ENCODE data around the gene PIK3CG. TPM values are rescaled to one million over a fixed set of nuclear protein-coding genes. Genes with fewer than 3 reads are reported as not detected.
"Not testable (repeated sequence)": the region's sequence is repeated elsewhere in the genome, so short reads cannot be mapped to it uniquely, and the experiment has no call there.

Gene PIK3CG
- total RNA-seq, 1 donor from 2014 or later = not detected

- Mint-ChIP-seq H3K27me3 (peaks cover 8% of the 10 kb centered on the region), H3K36me3 (ENCODE audit: insufficient read depth) (no peaks in the 10 kb centered on the region), H3K4me3 (ENCODE audit: low read depth) (no peak overlapping the region), H3K27ac (no peak overlapping the region), H3K9me3 (ENCODE audit: low read depth) (no peaks in the 10 kb centered on the region), H3K4me1 (ENCODE audit: low read depth) (no peaks in the 10 kb centered on the region)
- DNase-seq (ENCODE audit: low spot score, unreplicated experiment) = no peak
- no peak for TF ChIP-seq CTCF (IDR thresholded peaks at IDR 0.05; ENCODE audit: unreplicated experiment)
Observed at GRCh38 chr7:106915873-106916272, 50.8 kb downstream of the PIK3CG start.

- H3K27me3 Mint-ChIP-seq = peaks cover 8% of the 10 kb centered on the region
- H3K4me3 Mint-ChIP-seq (ENCODE audit: low read depth) = no peak overlapping the region
- peaks cover under 1% of the 10 kb centered on the region for H3K9me3 Mint-ChIP-seq (ENCODE audit: low read depth)
- H3K36me3 Mint-ChIP-seq (ENCODE audit: insufficient read depth) = no peaks in the 10 kb centered on the region
- no peaks in the 10 kb centered on the region for H3K4me1 Mint-ChIP-seq (ENCODE audit: low read depth)
- no peak overlapping the region for H3K27ac Mint-ChIP-seq
- no peak for DNase-seq (ENCODE audit: low spot score, unreplicated experiment)
- no peak for TF ChIP-seq CTCF (IDR thresholded peaks at IDR 0.05; ENCODE audit: unreplicated experiment)
Observed at GRCh38 chr7:106916679-106917078, 51.6 kb downstream of the PIK3CG start.

- peaks cover 3% of the 10 kb centered on the region for H3K27me3 Mint-ChIP-seq
- H3K9me3 Mint-ChIP-seq (ENCODE audit: low read depth) = peaks cover 9% of the 10 kb centered on the region
- TF ChIP-seq CTCF (IDR thresholded peaks at IDR 0.05; ENCODE audit: unreplicated experiment) = no peak
- no peak overlapping the region for H3K4me3 Mint-ChIP-seq (ENCODE audit: low read depth)
- no peak for DNase-seq (ENCODE audit: low spot score, unreplicated experiment)
- H3K27ac Mint-ChIP-seq = no peak overlapping the region
- H3K36me3 Mint-ChIP-seq (ENCODE audit: insufficient read depth) = no peaks in the 10 kb centered on the region
- no peaks in the 10 kb centered on the region for H3K4me1 Mint-ChIP-seq (ENCODE audit: low read depth)
Observed at GRCh38 chr7:106918991-106919390, 53.9 kb downstream of the PIK3CG start.

GRCh38 chr7:106924468-106924867 is 59.4 kb downstream of the PIK3CG start:
- not testable (repeated sequence) for DNase-seq (ENCODE audit: low spot score, unreplicated experiment); H3K4me1 Mint-ChIP-seq (ENCODE audit: low read depth); H3K4me3 Mint-ChIP-seq (ENCODE audit: low read depth); H3K36me3 Mint-ChIP-seq (ENCODE audit: insufficient read depth); H3K27me3 Mint-ChIP-seq; H3K27ac Mint-ChIP-seq
- peaks cover 12% of the 10 kb centered on the region for H3K9me3 Mint-ChIP-seq (ENCODE audit: low read depth)

GRCh38 chr7:106926892-106927291 is 61.8 kb downstream of the PIK3CG start:
- H3K4me1 Mint-ChIP-seq (ENCODE audit: low read depth) = no peaks in the 10 kb centered on the region
- peaks cover 3% of the 10 kb centered on the region for H3K27me3 Mint-ChIP-seq
- no peak overlapping the region for H3K27ac Mint-ChIP-seq
- no peak overlapping the region for H3K4me3 Mint-ChIP-seq (ENCODE audit: low read depth)
- H3K9me3 Mint-ChIP-seq (ENCODE audit: low read depth) = peaks cover 9% of the 10 kb centered on the region
- no peak for TF ChIP-seq CTCF (IDR thresholded peaks at IDR 0.05; ENCODE audit: unreplicated experiment)
- no peaks in the 10 kb centered on the region for H3K36me3 Mint-ChIP-seq (ENCODE audit: insufficient read depth)
- DNase-seq (ENCODE audit: low spot score, unreplicated experiment) = no peak

GRCh38 chr7:106927536-106927935 is 62.5 kb downstream of the PIK3CG start:
- no peak for DNase-seq (ENCODE audit: low spot score, unreplicated experiment)
- no peaks in the 10 kb centered on the region for H3K36me3 Mint-ChIP-seq (ENCODE audit: insufficient read depth)
- H3K4me1 Mint-ChIP-seq (ENCODE audit: low read depth) = peaks cover 5% of the 10 kb centered on the region
- peaks cover 6% of the 10 kb centered on the region for H3K9me3 Mint-ChIP-seq (ENCODE audit: low read depth)
- no peak overlapping the region for H3K4me3 Mint-ChIP-seq (ENCODE audit: low read depth)
- H3K27ac Mint-ChIP-seq = no peak overlapping the region
- TF ChIP-seq CTCF (IDR thresholded peaks at IDR 0.05; ENCODE audit: unreplicated experiment) = no peak
- H3K27me3 Mint-ChIP-seq = peaks cover 3% of the 10 kb centered on the region

GRCh38 chr7:106929616-106930015 is 64.5 kb downstream of the PIK3CG start:
- not testable (repeated sequence) for DNase-seq (ENCODE audit: low spot score, unreplicated experiment); H3K36me3 Mint-ChIP-seq (ENCODE audit: insufficient read depth); H3K27ac Mint-ChIP-seq; H3K4me3 Mint-ChIP-seq (ENCODE audit: low read depth); H3K4me1 Mint-ChIP-seq (ENCODE audit: low read depth); H3K9me3 Mint-ChIP-seq (ENCODE audit: low read depth); H3K27me3 Mint-ChIP-seq
